Dendritic cell treated with granulocyte-macrophage colony-stimulating factor and Interleukin-4, amounts not matched to agents 40 ng/mL and 50 ng/mL, for 4 days (primary cell): ENCODE measurements around the gene CHPF2.

Experiments used
- H3K27ac Mint-ChIP-seq: one replicate; pipeline ENCODE4 v1.8.0; 2022; ENCODE audit warnings: mild to moderate bottlenecking, mixed read lengths
- H3K27me3 Mint-ChIP-seq: one replicate; pipeline ENCODE4 v1.8.0; 2022; ENCODE audit warnings: mild to moderate bottlenecking, mixed read lengths
- H3K36me3 Mint-ChIP-seq: one replicate; pipeline ENCODE4 v1.8.0; 2022; ENCODE audit warnings: low read depth, mixed read lengths
- H3K4me1 Mint-ChIP-seq: one replicate; pipeline ENCODE4 v1.8.0; 2022; ENCODE audit warnings: low read depth, mixed read lengths
- H3K4me3 Mint-ChIP-seq: one replicate; pipeline ENCODE4 v1.8.0; 2022; ENCODE audit warnings: mild to moderate bottlenecking, moderate library complexity, mixed read lengths
- H3K9me3 Mint-ChIP-seq: one replicate; pipeline ENCODE4 v1.8.0; 2022; ENCODE audit warnings: mixed read lengths
- intact Hi-C: fragments of 100-400 bp; cut with micrococcal nuclease; formaldehyde crosslinking; loops from one replicate; pipeline ENCODE4 v1.15.0; 2022

CHPF2 gene

DNA sequence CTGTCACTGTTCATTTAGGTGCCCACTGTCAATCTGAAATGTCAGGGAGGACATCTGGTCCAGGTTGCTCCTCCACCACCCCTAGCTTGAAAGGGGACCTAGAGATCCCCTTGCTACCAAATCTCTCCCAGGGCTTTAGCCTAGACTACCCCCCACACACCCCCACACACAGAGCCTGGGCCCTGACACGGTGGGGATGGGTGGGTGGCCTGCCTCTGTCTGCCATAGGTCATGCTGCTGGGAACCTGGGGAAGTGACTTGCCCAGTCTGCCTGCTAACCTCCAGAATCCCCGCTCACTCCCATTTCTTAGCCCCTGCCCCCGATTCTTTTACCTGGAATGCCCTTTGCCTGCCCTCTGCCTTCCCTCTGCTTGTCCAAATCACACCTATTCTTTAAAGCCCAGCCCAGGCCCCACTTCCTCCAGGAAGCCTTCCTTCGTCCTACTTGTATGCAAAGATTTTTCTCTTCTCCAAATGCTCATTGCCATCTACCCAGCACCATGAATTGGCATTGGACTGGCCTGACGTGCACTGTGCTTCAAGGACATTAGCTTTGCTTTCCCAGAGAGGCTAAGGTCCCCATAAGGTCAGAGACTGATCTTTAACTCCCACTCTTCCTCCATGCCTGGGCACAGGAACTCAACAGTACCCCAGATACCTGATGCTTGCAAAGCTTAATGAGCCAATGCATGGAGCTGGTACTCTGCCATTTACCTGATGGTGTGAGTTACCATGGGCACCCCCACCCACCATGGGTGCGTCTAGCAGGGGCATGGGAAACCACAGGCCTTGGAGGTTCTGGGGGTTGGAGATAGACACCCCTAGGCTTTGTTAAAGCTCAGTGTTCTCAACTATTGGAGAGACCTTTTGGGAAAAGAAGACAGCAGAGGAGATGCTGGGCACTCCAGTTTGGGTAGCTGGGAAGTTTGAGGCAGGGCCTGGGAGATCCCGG lies 18.2 kb downstream of the CHPF2 start:
- peaks cover 44% of the 10 kb centered on the region for H3K4me1 Mint-ChIP-seq

DNA sequence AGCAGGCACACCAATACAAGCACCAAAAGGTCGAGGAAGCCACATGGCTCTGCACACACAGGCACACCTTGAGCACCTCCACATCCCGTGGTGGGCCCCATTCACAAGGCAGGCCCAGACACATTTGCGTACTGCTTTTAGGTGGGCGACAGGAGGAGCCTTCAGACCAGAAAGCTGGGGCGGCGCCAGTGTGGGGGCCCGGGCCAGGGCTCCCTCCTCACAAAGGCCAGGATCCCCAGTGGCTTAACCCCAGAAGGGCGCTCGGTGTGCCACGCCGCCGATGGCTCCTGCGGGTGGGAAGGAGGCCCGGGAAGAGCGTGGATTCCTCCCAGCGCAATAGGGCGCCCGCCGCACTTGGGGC lies 19.0 kb downstream of the CHPF2 start:
- Mint-ChIP-seq H3K9me3 (no peaks in the 10 kb centered on the region), H3K27ac (no peak overlapping the region), H3K4me3 (peak overlapping the region; percentile 15), H3K27me3 (peaks cover 87% of the 10 kb centered on the region), H3K36me3 (no peaks in the 10 kb centered on the region), H3K4me1 (peaks cover 44% of the 10 kb centered on the region)
- intact Hi-C loops, result no loop called here

More for the DNA sequence above, 18.2 kb downstream of the CHPF2 start:
- Mint-ChIP-seq H3K9me3 (no peaks in the 10 kb centered on the region), H3K4me3 (no peak overlapping the region), H3K36me3 (no peaks in the 10 kb centered on the region), H3K27ac (no peak overlapping the region), H3K27me3 (peaks cover 88% of the 10 kb centered on the region)
- intact Hi-C loops, result no loop called here

DNA sequence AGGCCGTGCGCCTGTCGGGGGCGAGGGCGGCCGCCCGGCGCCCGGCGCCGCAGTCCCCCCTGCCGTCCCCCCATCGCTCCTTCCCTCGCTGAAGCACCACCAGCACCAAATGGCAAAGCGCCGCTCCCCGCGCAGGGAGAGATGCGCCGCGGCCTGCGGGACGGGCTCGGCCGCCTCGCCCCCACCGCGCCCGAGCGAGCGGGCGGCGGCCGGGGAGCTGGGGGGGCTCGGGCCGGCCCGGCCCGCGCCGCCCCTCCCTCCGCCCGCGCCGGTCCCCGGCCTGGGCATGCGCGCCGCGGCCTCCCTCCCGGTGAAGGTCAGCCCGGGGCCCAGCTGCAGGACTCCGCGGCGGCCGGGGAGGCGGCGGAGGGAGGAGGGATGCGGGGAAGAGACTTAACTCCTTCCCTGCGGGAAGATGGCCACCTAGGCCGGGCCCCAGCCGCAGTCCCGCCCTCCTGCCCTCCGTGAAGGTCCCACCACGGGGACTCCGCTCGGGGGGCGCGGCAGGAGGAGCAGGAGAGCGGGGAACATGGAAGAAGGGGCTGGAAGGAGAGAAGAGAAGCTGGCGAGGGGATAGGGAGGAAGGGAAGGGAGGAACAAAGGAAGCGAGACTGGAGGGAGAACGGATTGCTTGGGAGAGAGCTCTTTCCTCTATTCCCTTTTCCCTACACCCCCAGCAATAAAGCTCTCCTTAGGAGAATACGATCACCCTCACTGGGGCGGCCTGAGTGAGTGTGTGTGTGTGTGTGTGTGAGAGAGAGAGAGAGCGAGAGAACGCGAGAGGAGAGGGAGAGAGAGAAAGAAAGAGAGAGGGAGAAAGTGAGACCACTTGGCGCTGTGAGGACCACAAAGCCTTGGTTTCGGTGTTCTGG lies 19.6 kb downstream of the CHPF2 start:
- no peak overlapping the region for H3K27ac Mint-ChIP-seq
- no peaks in the 10 kb centered on the region for H3K36me3 Mint-ChIP-seq
- H3K27me3 Mint-ChIP-seq, result peaks cover 86% of the 10 kb centered on the region
- H3K4me3 Mint-ChIP-seq, result peak overlapping the region; percentile 69
- intact Hi-C loops, result no loop called here
- H3K4me1 Mint-ChIP-seq, result peaks cover 44% of the 10 kb centered on the region
- no peaks in the 10 kb centered on the region for H3K9me3 Mint-ChIP-seq

GRCh38 chr7:151252561-151252835 lies 20.2 kb downstream of the CHPF2 start:
- no peaks in the 10 kb centered on the region for H3K36me3 Mint-ChIP-seq
- peaks cover 43% of the 10 kb centered on the region for H3K4me1 Mint-ChIP-seq
- H3K9me3 Mint-ChIP-seq, result no peaks in the 10 kb centered on the region
- intact Hi-C loops, result no loop called here
- no peak overlapping the region for H3K27ac Mint-ChIP-seq
- no peak overlapping the region for H3K4me3 Mint-ChIP-seq
- peaks cover 83% of the 10 kb centered on the region for H3K27me3 Mint-ChIP-seq

DNA sequence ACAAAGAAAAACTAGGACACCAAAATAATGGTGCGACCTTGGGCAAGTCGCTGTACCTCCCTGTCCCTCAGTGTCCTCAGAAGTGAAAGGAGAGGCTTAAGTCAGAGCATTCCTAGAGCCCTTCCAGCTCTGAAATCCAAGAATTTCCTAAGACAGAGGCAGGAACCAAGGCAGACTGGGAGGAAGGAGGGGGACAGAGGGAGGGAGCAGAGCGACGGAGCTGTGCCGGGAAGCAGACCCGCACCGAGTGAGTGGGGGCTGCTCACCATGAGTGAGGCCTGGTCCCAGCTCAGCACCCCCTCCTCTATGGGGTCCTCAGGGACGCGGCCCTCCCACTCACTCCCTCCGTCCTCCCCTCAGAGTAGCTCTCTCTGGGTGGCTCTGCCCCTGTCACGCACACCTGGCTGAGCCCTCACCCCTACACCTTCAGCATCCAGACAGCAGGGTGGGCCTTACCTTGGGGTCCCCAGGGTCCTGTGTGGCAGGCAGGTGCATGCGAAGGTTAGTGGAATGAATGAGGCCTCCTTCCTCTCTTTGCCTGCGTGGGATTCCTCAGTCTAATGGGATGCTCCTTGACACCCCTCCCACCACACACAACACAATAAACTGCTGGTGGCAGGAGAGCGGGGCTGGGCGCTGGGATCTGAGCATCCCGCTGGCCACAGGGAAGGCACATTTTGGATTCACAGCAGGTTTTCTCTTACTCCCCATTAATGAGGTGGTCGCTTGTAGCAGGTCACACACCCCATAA lies 20.9 kb downstream of the CHPF2 start:
- peaks cover 82% of the 10 kb centered on the region for H3K27me3 Mint-ChIP-seq
- no peak overlapping the region for H3K4me3 Mint-ChIP-seq
- intact Hi-C loops, result no loop called here
- H3K27ac Mint-ChIP-seq, result no peak overlapping the region
- H3K9me3 Mint-ChIP-seq, result no peaks in the 10 kb centered on the region
- H3K36me3 Mint-ChIP-seq, result no peaks in the 10 kb centered on the region
- peaks cover 37% of the 10 kb centered on the region for H3K4me1 Mint-ChIP-seq

- no peaks in the 10 kb centered on the region for H3K9me3 Mint-ChIP-seq
- peaks cover 74% of the 10 kb centered on the region for H3K27me3 Mint-ChIP-seq
- H3K4me1 Mint-ChIP-seq, result peaks cover 28% of the 10 kb centered on the region
- no peak overlapping the region for H3K4me3 Mint-ChIP-seq
- no peak overlapping the region for H3K27ac Mint-ChIP-seq
- intact Hi-C loops, result no loop called here
- no peaks in the 10 kb centered on the region for H3K36me3 Mint-ChIP-seq
Observed at GRCh38 chr7:151254316-151254715, 22.0 kb downstream of the CHPF2 start.

DNA sequence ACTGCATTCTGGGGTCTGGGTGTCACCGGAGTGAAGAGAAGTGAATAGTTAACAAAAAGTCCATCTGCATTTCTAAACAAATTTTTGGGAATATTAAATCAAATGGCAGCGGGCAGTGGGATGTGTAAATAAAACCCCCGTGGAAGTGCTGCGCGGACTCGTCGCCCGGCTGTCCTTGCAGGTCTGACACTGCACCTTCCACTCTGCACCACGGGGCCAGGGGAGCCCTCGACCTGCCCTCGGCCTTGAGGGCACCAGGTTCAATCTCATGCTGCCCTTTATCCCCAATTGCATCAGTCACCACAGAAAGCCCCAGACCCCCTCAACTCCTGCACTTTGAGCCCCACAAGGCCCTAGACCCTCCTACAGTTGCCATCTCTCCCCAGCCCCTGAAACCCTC lies 22.6 kb downstream of the CHPF2 start:
- no peaks in the 10 kb centered on the region for H3K9me3 Mint-ChIP-seq
- peaks cover 23% of the 10 kb centered on the region for H3K4me1 Mint-ChIP-seq
- peaks cover 70% of the 10 kb centered on the region for H3K27me3 Mint-ChIP-seq
- H3K36me3 Mint-ChIP-seq, result no peaks in the 10 kb centered on the region
- H3K27ac Mint-ChIP-seq, result no peak overlapping the region
- no peak overlapping the region for H3K4me3 Mint-ChIP-seq
- intact Hi-C loops, result no loop called here

DNA sequence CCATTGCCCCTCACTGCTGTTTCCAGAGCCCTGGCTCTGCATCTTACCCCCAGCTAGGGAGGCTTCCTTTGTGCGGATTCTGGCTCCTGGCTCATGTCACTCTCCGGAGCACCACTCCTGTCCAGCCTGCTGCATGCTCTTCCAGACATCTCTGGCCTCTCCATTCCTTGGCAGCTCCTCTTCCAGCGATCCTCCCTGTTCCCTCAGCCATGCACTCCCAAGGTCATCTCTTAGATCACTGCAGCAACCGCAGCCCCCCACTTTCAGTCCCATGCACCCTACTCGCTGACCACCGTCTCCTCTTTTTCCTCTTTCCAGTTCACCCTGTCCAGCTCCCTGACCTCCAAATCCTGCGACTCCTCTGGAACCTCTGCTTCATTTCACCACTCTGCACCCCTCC lies 23.1 kb downstream of the CHPF2 start:
- no peaks in the 10 kb centered on the region for H3K36me3 Mint-ChIP-seq
- peaks cover 65% of the 10 kb centered on the region for H3K27me3 Mint-ChIP-seq
- H3K9me3 Mint-ChIP-seq, result no peaks in the 10 kb centered on the region
- intact Hi-C loops, result no loop called here
- H3K27ac Mint-ChIP-seq, result no peak overlapping the region
- peaks cover 17% of the 10 kb centered on the region for H3K4me1 Mint-ChIP-seq
- H3K4me3 Mint-ChIP-seq, result no peak overlapping the region

GRCh38 chr7:151256410-151257045 lies 24.2 kb downstream of the CHPF2 start:
- H3K36me3 Mint-ChIP-seq, result no peaks in the 10 kb centered on the region
- H3K4me3 Mint-ChIP-seq, result no peak overlapping the region
- intact Hi-C loops, result no loop called here
- peaks cover 8% of the 10 kb centered on the region for H3K4me1 Mint-ChIP-seq
- H3K9me3 Mint-ChIP-seq, result no peaks in the 10 kb centered on the region
- peaks cover 58% of the 10 kb centered on the region for H3K27me3 Mint-ChIP-seq
- no peak overlapping the region for H3K27ac Mint-ChIP-seq

- no peak overlapping the region for H3K27ac Mint-ChIP-seq
- intact Hi-C loops, result no loop called here
- no peaks in the 10 kb centered on the region for H3K4me1 Mint-ChIP-seq
- H3K4me3 Mint-ChIP-seq, result no peak overlapping the region
- H3K27me3 Mint-ChIP-seq, result peaks cover 51% of the 10 kb centered on the region
- no peaks in the 10 kb centered on the region for H3K9me3 Mint-ChIP-seq
- no peaks in the 10 kb centered on the region for H3K36me3 Mint-ChIP-seq
Observed at GRCh38 chr7:151257990-151258389, 25.7 kb downstream of the CHPF2 start.

GRCh38 chr7:151260471-151260870 lies 28.2 kb downstream of the CHPF2 start:
- Mint-ChIP-seq H3K4me1 (no peaks in the 10 kb centered on the region), H3K9me3 (no peaks in the 10 kb centered on the region), H3K27me3 (peaks cover 32% of the 10 kb centered on the region), H3K27ac (no peak overlapping the region), H3K4me3 (no peak overlapping the region), H3K36me3 (no peaks in the 10 kb centered on the region)
- intact Hi-C loops, result no loop called here

GRCh38 chr7:151260883-151261282 lies 28.6 kb downstream of the CHPF2 start:
- intact Hi-C loops, result no loop called here

DNA sequence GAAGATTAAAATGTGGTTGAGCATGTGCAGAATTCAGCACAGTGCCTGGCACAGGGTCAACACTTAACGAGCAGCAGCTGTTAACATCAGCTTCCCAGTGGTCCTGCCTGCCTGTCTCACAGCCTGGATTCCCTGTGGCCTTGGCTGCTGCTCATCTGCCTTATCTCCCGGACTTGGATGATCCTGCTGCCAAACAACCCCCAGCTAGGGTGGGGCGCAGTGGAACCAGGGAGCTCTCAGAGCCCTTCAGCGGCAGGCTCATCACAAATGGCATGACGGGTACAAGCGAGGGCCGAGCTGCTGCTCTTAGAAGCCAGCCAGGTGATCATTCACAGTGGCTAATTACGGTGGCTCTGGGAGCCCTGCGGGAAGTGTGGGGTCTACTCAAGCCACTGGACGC lies 29.2 kb downstream of the CHPF2 start:
- intact Hi-C loops, result no loop called here
- H3K27ac Mint-ChIP-seq, result no peak overlapping the region
- no peaks in the 10 kb centered on the region for H3K9me3 Mint-ChIP-seq
- peaks cover 24% of the 10 kb centered on the region for H3K27me3 Mint-ChIP-seq
- no peaks in the 10 kb centered on the region for H3K36me3 Mint-ChIP-seq
- no peak overlapping the region for H3K4me3 Mint-ChIP-seq
- H3K4me1 Mint-ChIP-seq, result no peaks in the 10 kb centered on the region

More at GRCh38 chr7:151260883-151261282, 28.6 kb downstream of the CHPF2 start:
- Mint-ChIP-seq H3K27me3 (peaks cover 28% of the 10 kb centered on the region), H3K27ac (no peak overlapping the region), H3K36me3 (no peaks in the 10 kb centered on the region), H3K9me3 (no peaks in the 10 kb centered on the region), H3K4me3 (no peak overlapping the region), H3K4me1 (no peaks in the 10 kb centered on the region)
